PC-3 (cell line): Measurements from ENCODE around the gene ANK2. TPM values are rescaled to one million over a fixed set of nuclear protein-coding genes. Genes with fewer than 3 reads are reported as not detected.

Experiments used
- ATAC-seq: fragments of 200-7000 bp; cut with Tn5 transposase; 2 replicates; pipeline ENCODE4 v1.9.1; 2020; ENCODE audit warnings: mild to moderate bottlenecking, moderate library complexity
- BruUV-seq: library from RNA; stranded (reverse); fragments of 400-500 nt; replicated peaks from 2 replicates; lab custom pipeline; 2021; lab: Mats Ljungman, UMichigan
- CTCF ChIA-PET: fragments of 300-600 bp; sonication (Branson Sonifier 250); formaldehyde crosslinking; loops from one replicate; lab custom pipeline; 2022; ENCODE audit warnings: antibody characterized with exemption; lab: Charles Lee
- POLR2A ChIA-PET: fragments of 300-600 bp; sonication (Branson Sonifier 250); formaldehyde crosslinking; loops from one replicate; lab custom pipeline; 2022; ENCODE audit warnings: antibody characterized with exemption; ENCODE audit not compliant: unreplicated experiment; lab: Charles Lee
- DNase-seq: peaks from one replicate; pipeline ENCODE4 v3.0.0-alpha.2; 2015
- H2AFZ ChIP-seq: fragments of 300-600 bp; sonication (generic); 2 replicates; pipeline ENCODE4 v1.6.0; 2016; ENCODE audit warnings: antibody characterized with exemption, low read length
- H3F3A ChIP-seq: fragments of 300-600 bp; sonication (generic); one replicate; pipeline ENCODE4 v1.6.0; 2017; ENCODE audit warnings: antibody characterized with exemption, low read length, control low read depth, mild to moderate bottlenecking; ENCODE audit not compliant: unreplicated experiment
- H3K27ac ChIP-seq: fragments of 300-600 bp; sonication (generic); 2 replicates; pipeline ENCODE4 v1.5.1; 2016; ENCODE audit warnings: mild to moderate bottlenecking, low read length
- H3K27me3 ChIP-seq: fragments of 300-600 bp; sonication (generic); 2 replicates; pipeline ENCODE4 v1.6.1; 2016; ENCODE audit warnings: low read length, mixed read lengths
- H3K36me3 ChIP-seq: fragments of 300-600 bp; sonication (generic); 2 replicates; pipeline ENCODE4 v1.6.1; 2016; ENCODE audit warnings: low read depth, mixed run types, low read length, mixed read lengths
- H3K4me1 ChIP-seq: fragments of 300-600 bp; sonication (generic); 2 replicates; pipeline ENCODE4 v1.5.1; 2016; ENCODE audit warnings: low read length; ENCODE audit not compliant: insufficient read depth
- H3K4me2 ChIP-seq: fragments of 300-600 bp; sonication (generic); 2 replicates; pipeline ENCODE4 v1.6.0; 2016; ENCODE audit warnings: low read length
- H3K4me3 ChIP-seq: fragments of 300-600 bp; sonication (generic); 2 replicates; pipeline ENCODE4 v1.5.1; 2016; ENCODE audit warnings: mild to moderate bottlenecking, low read length, mixed read lengths
- H3K79me2 ChIP-seq: fragments of 300-600 bp; sonication (generic); 2 replicates; pipeline ENCODE4 v1.6.1; 2017; ENCODE audit warnings: low read length, mixed read lengths
- H3K9ac ChIP-seq: fragments of 300-600 bp; sonication (generic); 2 replicates; pipeline ENCODE4 v1.6.0; 2016; ENCODE audit warnings: mild to moderate bottlenecking, low read length
- H3K9me2 ChIP-seq: fragments of 300-600 bp; sonication (generic); replicated peaks from 2 replicates; pipeline ENCODE4 v1.6.1; 2016; ENCODE audit warnings: mixed run types, low read length, mixed read lengths
- H3K9me3 ChIP-seq: fragments of 300-600 bp; sonication (generic); 2 replicates; pipeline ENCODE4 v1.6.1; 2016; ENCODE audit warnings: low read length, mixed read lengths
- H4K20me1 ChIP-seq: fragments of 300-600 bp; sonication (generic); 2 replicates; pipeline ENCODE4 v1.6.1; 2016; ENCODE audit warnings: low read length, mixed read lengths
- CTCF ChIP-seq: fragments of 300-600 bp; sonication (generic); conservative IDR thresholded peaks from 2 replicates; pipeline ENCODE4 v1.5.1; 2017; ENCODE audit warnings: antibody characterized with exemption, low read depth, mild to moderate bottlenecking, low read length
- EZH2 ChIP-seq: fragments of 300-600 bp; sonication (generic); IDR thresholded peaks from one replicate; pipeline ENCODE4 v1.6.1; 2017; ENCODE audit warnings: antibody characterized with exemption, mild to moderate bottlenecking, low read length; ENCODE audit not compliant: unreplicated experiment
- EZH2phosphoT487 ChIP-seq: fragments of 300-600 bp; sonication (generic); IDR thresholded peaks from 2 replicates; pipeline ENCODE4 v1.6.1; 2018; ENCODE audit warnings: mild to moderate bottlenecking, antibody characterized with exemption, low read length, borderline replicate concordance
- intact Hi-C: fragments of 100-400 bp; cut with micrococcal nuclease; formaldehyde crosslinking; loops from 2 replicates; pipeline ENCODE4 v1.9.0; 2023
- total RNA-seq: library from RNA; depleted of rRNA; stranded (reverse); fragments of >200 nt; gene quantifications from 2 replicates; pipeline ENCODE4 v1.2.3, GENCODE V29; 2014

Gene ANK2
- total RNA-seq, 1 experiment from 2014 or later, result 1.8 TPM

DNA sequence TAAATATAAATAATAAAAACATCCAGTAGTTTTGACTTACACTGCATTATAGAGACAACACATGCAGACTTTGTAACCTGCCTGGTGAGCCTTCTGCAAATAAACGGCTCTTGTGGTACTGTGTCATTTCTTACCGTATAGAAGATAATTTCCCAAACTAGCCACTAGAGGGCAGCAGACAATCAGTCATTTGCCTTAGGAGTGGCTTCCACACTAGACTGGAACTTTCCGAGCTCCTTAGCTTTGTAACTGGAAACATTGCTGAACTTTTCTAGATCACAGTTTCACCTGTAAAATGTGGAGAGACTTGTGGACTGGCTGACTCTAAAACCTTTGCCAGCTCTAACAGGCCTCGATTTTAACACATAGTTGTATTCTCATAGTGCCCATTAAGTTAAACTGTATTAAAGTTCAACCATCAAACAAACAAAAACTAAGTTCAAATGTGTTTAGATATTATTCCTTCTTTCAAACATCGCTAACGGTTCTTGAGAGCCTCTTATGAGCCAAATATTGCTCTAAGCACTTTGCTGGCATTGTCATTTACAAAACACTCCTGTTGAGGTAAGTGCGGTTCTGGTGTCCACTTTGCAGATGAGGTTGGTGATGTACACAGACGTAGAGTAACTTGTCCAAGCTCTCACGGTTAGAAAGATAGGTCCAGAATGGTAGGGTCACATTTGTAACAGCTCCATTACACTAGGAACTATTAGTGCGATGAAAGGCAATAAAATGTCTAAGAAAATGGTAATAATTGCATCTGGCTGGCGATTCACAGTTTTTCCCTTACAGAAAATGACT is 345.5 kb downstream of the ANK2 start:
- H3K27ac ChIP-seq, result peak overlapping the region; percentile 49
- BruUV-seq, result no TSS peak

DNA sequence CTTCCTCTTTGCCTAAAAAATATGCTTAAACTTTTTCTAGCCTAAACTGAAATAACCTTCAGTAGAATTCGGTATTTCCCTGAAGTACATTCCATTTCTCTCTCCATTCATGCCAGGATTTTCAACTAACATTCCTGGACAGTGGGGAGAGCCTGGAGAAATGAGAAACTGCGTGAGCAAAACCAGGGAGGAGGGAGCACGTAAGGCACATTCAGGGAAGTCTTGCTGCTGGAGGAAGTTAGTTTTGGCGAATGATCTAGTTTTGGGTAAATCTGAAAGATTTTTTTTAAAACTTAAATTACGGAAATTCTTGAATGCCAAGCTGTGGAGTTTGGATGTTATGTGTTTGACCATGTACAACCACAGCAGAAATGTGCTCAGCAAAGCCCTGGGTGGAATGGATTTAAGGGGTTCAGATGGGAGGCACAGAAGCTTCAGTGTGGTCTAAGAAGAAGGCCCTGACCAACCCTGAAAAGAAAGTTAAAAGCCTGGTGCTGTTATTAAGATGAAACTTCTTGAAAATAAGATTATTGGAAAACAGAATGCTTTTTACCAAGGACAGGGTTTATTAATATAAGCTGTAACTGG is 347.8 kb downstream of the ANK2 start:
- TF ChIP-seq EZH2phosphoT487, result no peak
- no peak for TF ChIP-seq EZH2
- no peak for TF ChIP-seq CTCF
- Histone ChIP-seq H4K20me1 (no peaks in the 10 kb centered on the region), H3K27me3 (no peaks in the 10 kb centered on the region), H2AFZ (no peak overlapping the region), H3K79me2 (no peaks in the 10 kb centered on the region), H3F3A (no peaks in the 10 kb centered on the region), H3K9me3 (no peaks in the 10 kb centered on the region), H3K9me2 (no peaks in the 10 kb centered on the region), H3K4me1 (peaks cover 15% of the 10 kb centered on the region), H3K27ac (no peak overlapping the region), H3K36me3 (no peaks in the 10 kb centered on the region), H3K9ac (no peak overlapping the region), H3K4me3 (no peak overlapping the region), H3K4me2 (no peak overlapping the region)
- POLR2A ChIA-PET, result no interaction called here
- intact Hi-C loops, result loop anchor here (5.0 to 10.0 kb wide), 2 partner anchors 48 to 510 kb away; no protein-coding TSS in a partner anchor
- CTCF ChIA-PET, result no interaction called here
- no peak for DNase-seq
- no peak for ATAC-seq
- BruUV-seq, result no TSS peak

More for the DNA sequence above, 345.5 kb downstream of the ANK2 start:
- no peaks in the 10 kb centered on the region for H3K36me3 ChIP-seq
- ChIA-PET CTCF (interaction anchor here (0.9 to 1.0 kb wide), 3 partner anchors 73 to 984 kb away, joined by 3 to 5 read pairs (median 4); no protein-coding TSS in a partner anchor), POLR2A (interaction anchor here (0.5 to 0.6 kb wide), 2 partner anchors 15 to 390 kb away, joined by 4 read pairs; no protein-coding TSS in a partner anchor)
- TF ChIP-seq EZH2 (no peak), EZH2phosphoT487 (no peak), CTCF (peak; percentile 82)
- peaks cover 15% of the 10 kb centered on the region for H3K4me1 ChIP-seq
- intact Hi-C loops, result loop anchor here (1.0 to 10.0 kb wide), 9 partner anchors 50 to 990 kb away; no protein-coding TSS in a partner anchor
- H2AFZ ChIP-seq, result peak overlapping the region; percentile 59
- ATAC-seq, result peak; percentile 89
- H3K27me3 ChIP-seq, result no peaks in the 10 kb centered on the region
- H3K79me2 ChIP-seq, result no peaks in the 10 kb centered on the region
- H3F3A ChIP-seq, result no peaks in the 10 kb centered on the region
- H3K4me3 ChIP-seq, result no peak overlapping the region; the same call in 1 of the 2 replicates
- no peaks in the 10 kb centered on the region for H4K20me1 ChIP-seq
- peak overlapping the region; percentile 44 for H3K4me2 ChIP-seq
- no peaks in the 10 kb centered on the region for H3K9me3 ChIP-seq
- peak; percentile 92 for DNase-seq
- H3K9me2 ChIP-seq, result no peaks in the 10 kb centered on the region
- peak overlapping the region; percentile 12; the same call in 1 of the 2 replicates for H3K9ac ChIP-seq
